ENCODE results near the gene STK11.

Gene STK11

DNA sequence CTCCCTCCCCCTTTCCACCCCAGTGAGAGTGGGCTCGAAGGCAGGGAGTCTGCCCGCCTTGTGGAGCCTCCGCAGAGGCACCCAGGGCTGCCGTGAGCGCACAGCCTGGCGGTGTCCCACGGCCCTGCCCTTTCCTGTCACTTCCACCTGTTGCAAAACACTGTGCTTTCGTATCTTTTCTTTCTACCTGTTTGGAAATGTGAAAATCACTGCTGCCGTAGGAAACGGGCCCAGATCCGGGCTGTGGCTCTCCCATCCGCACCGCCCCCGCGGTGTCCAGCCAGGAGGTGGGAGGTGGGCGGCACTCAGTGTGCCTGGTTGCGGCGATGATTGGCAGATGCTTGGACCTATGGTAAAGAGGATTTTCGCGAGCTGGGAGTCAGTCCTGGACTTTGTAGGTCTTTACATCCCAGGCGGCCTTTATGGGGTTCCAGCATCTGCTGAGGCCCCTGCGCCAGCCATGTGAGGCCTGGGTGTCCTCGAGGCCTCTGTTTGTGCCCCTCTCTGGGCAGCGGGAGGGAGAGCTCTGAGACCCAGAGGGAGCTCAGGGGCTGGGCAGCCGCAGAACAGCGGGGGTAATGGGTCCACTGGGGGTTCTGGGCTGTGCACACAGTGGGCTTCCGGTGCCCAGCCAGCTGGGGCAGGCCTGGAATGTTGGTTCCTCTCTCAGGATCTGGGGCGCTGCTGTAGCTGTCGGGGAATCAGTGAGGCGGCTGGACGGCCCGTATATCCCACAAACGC, 6.1 kb downstream of the STK11 start:
- DNase-seq, result no peak

DNA sequence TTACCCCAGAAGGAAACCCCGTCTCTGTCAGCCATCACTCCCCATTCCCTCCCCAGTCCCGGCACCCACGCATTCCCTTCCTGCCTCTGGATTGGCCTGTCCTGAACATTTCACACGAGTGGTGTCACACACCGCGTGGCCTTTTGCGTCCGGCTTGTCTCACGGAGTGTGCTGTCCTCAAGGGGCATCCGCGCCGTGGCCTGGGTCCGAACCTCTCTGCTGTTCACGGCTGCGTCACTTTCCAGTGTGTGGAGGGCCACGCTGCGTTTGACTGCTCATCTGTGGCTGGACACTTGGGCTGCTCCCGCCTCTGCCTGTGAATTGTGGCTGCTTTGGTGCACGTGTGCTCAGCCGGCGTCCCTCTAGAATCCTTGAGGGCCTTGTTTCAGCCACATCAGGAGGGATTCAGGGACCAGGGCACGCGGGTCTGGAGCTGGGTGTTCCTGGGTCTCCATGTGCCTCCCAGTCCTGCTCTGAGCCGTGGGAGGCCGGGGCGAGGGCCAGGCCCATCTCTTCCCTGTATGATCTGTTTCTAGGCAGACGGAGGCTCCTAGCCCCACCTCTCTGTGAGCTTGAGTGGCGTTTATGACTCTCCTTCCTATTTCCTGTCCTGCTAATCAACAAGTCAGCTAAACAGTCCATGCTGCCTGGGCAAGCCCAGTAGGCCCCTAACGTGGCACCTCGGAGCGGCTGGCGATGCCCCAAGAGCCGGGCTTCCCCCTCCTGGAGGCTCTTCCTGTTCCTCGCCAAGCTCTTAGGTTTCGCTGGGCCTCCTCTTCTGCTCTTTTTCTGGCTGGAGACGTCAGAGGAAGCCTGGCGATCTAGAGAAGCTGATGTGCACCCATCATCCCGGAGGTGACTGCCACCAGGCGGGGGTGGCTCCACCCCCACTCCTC, 8.1 kb downstream of the STK11 start:
- peak; percentile 81 for DNase-seq

DNA sequence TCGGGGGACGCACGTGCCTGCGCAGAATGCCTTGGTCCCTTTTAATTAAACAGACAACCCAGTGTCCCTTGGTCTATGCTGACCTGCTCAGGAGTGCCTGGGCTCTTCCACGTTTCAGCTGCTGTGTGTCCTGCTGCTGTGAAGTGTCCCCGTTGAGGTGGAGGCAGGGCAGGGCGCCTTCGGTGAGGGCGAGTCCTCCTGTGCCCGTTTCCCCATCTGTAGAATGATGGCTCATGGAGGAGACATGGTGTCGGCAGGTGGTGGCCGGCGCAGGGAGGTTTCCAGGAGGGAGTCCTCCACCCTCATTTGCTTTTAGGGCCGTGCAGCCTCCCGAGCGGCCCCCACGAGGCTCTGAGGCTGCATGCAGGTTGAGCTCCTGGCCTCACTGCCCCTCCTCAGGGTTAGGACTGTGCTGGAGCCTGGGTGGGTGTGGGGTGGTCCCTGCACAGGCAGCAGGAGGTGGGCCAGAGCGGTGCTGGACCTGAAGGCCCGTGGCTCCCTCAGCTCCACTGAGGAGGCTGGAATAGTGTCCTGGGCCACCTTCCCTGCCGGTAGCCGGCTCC, 8.8 kb downstream of the STK11 start:
- DNase-seq, result no peak

DNA sequence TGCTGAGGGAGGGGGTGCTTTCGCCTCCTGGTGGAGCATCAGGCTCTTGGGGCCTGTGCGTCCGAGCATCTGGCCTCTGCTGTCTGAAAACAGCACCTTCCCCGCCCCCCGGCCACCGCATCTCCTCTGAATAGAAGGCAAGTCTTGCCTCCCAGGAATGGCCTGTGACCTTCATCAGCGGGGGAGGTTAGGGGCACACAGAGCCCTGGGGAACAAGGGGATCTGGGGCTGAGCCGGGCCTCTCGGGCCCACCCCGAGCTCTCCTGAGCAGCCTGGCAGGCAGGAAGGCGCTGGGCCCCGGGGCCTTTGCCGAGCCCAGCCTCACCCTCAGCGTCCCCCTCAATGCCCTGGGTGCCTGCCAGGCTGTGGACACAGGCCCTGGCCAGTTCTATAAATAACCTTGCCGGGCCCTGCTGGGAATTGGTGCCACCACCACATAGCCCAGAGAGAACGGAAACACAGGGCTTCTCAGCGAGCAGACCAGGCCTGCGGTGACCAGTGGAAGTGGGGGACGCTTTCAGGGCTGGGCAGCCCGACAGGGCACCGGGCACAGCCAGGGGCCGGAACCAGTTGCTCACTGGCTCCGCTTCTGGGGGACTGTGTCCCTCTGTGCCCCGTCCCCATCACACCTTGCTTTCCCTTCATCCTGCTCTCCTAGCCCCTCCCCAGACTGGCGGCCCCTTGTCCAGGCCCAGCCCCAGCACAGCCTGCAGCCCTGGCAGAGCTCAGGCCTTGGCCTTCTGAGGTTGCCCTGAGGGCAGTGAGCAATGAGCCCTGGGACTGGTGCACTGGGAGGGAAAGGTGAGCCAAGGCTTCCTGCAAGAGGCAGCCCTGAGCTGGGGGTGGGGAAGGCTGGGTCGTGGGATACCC, 9.5 kb downstream of the STK11 start:
- no peak for DNase-seq

DNA sequence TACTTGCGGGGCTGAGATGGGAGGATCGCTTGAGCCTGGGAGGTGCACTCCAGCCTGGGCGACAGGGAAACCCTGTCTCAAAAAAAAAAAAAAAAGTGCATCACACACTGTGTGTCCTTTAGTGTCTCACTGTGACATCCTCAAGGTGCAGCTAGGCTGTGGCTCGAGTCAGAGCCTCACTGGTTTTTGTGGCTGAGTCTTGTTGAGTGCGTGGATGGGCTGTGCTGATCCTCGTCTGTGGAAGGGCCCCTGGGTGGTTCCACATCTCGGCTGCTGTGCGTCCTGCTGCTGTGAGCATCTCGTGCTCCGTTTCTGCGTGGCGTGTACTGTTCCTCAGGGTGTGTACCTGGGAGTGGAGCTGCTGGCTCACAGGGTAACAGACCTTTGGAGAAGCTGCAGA, 11.2 kb downstream of the STK11 start:
- DNase-seq, result no peak

DNA sequence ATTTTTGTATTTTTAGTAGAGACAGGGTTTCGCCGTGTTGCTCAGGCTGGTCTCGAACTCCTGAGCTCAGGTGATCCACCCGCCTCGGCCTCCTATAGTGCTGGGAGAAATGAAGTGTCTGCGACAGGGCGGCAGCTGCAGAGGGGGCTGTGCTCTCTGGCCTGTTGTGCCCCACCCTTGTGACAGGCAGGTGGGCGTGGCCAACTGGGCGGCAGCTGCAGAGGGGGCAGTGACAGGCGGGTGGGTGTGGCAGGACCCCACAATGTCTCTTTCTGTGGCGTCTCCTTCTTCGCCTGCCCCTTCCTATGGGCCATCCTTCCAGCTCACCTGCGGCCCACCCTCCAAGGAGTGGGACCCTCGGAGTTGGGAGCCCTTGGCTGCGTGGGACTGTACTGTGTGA, 11.8 kb downstream of the STK11 start:
- DNase-seq, result no peak

DNA sequence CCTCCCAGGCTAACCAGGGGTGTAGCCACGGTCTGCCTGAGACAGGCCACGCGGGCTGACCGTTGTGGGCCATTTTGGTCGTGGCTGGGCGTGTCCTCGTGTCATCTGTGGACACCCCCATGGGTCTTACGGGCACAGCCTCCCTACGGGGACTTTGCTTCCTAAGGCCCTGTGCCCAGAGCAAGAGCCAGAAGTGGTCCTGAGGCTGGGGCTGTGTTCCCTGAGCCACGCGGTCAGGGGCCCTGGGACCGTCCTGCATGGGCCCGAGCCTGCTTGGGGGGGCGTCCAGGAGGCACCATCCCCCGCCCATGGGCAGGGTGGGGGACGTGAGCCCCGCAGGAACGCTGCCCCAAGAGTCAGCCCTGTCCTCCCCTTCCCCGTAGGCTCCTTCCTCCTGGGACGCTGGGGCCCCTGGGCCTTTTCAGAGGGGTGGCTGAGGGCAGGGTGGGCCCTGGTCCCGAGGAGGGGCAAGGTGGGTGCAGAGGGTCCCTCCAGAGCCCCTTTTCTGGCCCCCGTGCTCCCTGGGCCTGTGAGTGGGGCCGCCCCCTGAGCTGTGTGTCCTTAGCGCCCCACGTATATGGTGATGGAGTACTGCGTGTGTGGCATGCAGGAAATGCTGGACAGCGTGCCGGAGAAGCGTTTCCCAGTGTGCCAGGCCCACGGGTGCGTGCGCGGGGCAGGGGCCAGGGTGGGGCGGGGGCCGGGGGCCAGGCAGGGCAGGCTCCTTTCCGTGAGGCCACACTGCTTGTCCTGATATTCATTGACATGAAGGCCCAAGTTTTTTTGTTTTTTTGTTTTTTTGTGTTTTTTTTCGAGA, 13.4 kb downstream of the STK11 start:
- no peak for DNase-seq

DNA sequence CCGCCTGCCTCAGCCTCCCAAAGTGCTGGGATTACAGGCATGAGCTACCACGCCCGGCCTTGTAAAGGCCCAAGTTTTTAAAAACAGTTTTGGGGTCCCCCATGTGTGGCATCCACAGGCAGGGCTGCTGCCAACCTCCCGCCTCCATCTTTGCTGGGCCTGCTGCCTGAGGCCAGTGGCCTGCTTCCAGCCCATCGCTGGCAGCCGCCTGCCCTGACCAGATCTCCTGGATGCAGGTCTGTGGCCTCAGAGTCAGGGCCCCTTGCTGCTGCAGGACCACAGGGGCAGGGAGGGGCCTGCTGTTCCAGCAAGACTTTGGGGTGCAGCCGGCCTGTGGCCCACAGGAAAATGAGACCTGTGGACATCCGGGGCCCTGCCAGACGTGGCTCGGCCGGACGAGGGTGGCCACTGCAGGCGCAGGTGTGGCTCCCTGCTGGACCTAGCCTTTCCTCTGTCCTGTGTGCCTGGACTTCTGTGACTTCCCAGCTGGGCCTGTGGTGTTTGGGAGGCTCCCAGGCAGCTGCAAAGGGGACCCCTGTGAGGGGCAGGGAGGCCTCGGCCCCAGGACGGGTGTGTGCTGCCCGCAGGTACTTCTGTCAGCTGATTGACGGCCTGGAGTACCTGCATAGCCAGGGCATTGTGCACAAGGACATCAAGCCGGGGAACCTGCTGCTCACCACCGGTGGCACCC, 14.4 kb downstream of the STK11 start:
- DNase-seq, result no peak

DNA sequence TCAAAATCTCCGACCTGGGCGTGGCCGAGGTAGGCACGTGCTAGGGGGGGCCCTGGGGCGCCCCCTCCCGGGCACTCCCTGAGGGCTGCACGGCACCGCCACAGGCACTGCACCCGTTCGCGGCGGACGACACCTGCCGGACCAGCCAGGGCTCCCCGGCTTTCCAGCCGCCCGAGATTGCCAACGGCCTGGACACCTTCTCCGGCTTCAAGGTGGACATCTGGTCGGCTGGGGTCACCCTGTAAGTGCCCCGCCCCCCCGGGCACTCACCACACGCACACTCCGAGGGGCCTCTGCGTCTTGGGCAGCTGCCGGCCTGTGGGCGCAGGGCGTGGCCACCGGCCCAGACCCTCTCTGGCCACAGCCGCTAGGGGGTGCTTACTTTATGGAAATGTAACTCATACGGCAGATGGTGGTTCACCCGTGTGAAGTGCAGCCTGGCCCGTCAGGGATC, 14.9 kb downstream of the STK11 start:
- DNase-seq, result no peak

DNA sequence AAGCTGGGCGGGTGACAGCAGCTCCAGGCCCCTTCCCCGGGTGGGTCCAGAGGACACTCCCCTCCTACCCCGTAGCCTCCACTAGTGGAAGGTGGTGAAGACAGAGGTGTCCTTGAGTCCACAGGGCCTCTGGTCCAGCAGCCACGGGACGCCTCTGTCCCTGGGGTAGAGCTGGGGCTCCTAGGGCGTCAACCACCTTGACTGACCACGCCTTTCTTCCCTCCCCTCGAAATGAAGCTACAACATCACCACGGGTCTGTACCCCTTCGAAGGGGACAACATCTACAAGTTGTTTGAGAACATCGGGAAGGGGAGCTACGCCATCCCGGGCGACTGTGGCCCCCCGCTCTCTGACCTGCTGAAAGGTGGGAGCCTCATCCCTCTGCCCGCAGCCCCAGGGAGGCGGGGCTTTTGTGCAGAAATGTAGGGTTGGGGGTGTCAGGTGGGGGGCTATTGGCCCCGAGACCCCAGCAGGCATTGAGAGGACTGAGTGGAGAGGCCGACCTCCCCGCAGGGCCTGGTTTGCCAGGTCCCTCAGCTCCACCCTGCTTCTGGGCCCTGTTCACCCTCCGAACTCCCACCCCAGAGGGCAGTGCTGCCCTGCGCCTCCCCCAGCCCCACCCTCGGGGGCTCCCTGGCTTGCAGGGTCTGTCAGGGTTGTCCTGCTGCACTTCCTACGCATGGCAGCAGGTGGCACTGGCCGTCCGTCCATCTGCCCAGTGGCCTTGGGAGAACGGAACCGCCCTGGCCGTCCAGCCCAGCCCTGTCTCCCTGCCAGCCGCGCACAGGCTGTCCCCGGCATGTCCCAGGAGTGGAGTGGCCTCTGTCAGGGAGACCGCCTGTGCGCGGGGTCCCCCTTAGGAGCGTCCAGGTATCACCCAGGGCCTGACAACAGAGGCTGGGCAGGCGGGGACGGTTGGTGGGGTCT, 15.7 kb downstream of the STK11 start:
- DNase-seq, result no peak

DNA sequence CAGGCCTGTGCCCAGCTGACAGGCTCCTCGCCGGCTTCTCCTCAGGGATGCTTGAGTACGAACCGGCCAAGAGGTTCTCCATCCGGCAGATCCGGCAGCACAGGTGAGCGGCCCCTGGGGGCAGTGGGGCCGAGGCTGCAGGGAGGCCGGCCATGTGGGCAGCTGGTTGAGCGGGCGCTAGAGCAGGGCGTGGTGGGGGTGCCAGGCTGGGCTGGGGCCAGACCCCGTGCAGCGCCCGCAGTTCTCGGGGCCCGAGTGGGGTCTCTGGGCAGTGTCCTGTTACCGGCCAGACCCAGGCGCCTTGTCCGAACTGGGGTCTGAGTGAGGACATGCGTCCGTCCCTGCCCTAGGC, 16.3 kb downstream of the STK11 start:
- DNase-seq, result no peak

DNA sequence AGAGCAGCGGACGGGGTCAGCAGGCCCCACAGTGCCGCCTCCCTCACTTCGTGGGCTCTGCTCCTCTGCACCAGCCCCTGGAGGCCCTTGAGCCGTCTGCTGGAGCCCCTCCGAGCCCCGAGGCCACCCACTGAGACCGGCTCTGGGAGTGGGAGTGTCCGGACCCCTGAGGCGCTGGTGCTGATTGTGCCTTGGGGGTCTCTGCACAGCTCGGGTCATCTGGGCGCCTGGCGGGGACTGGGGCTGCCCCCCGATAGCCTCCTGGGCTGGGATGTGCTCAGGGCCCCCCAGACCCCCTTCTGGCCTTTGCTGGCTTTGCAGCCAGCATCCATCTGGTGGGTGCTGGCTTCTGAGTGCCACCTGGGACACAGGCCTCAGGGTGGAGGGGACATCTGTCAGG, 16.8 kb downstream of the STK11 start:
- DNase-seq, result no peak

DNA sequence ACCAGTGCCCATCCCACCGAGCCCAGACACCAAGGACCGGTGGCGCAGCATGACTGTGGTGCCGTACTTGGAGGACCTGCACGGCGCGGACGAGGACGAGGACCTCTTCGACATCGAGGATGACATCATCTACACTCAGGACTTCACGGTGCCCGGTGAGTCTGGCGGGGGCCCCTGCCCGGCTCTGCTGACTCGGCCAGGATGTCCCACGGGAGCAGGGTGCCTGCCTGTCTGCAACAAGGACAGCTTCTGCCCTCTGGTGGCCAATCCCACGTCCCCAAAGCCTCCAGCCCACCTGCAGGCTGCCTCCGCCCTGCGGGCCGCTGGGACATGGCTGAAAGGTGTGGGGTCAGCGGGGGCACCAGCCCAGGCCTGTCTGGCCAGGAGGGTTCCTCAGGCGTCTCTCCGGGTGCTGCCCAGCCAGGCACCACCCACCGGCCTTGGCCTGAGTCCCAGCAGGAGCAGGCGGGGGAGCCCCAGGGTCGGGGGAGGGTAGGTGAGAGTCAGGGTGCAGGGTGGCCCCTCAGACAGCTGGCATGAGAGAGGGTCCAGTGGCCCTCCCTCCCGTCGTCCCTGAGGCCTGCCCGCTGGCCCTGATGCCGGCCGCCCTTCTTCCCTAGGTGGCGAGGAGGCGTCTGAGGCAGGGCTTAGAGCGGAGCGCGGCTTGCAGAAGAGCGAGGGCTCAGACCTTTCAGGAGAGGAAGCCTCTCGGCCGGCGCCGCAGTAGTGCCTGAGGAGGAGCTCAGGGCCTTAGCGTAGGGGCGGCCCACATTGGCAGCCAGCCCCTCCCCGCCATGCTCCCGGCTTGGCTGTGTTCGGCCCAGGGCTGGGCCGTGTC, 17.7 kb downstream of the STK11 start:
- peak; percentile 26 for DNase-seq

DNA sequence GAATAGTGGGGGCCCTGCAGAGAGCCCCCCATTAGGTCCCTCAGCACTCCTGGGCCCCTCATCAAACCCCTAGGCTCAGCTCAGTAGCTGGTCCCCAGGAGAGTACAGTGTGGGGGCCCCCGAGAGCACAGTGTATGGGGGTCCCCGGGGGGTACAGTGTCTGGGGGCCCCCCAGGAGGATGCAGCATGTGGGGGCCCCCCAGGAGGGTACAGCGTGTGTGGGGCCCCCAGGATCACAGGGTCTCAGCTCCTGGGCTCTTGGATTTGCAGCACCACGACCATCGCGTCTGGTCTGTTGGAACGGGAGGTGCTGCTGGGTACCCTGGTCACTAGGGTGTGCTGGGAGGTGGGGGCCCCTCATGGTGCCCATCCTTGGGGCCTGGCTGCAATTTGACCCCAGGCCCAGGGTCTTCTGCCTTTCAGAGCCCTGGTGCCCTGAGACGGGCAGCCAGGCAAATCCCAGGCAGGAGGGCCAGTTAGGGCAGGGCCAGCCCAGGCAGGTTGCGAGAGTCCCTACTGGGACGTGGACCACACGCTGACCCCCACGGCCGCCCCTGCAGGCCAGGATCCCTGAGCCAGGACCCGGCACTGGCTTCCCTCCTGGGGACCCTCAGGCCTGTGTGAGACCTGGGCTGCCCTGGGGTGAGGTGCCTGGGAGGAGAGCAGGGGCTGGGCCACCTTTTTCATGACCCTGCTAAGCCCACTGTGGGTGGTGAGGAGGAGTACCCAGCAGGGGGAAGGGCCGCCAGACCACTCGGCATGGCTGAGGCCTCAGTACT, 18.7 kb downstream of the STK11 start:
- DNase-seq, result no peak

DNA sequence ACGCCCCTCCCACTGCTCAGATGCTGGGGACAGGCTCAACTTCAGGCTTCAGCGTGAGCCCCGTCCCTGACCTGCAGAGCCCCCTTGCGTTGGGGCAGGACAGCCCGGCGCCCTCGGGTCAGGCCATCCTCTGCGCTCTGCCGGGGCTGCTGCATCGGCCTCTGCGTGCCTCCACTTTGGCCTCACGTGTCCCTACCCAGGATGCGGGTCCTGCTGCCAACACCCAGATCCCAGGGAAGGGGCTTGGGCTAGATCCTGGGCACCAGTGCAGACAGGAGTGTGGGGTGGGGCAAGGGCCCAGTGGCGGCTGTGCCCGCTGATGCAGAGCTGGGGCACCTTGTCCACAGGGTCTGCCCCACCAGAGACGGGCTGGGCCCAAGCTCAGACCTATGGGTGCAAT, 19.3 kb downstream of the STK11 start:
- DNase-seq, result no peak

DNA sequence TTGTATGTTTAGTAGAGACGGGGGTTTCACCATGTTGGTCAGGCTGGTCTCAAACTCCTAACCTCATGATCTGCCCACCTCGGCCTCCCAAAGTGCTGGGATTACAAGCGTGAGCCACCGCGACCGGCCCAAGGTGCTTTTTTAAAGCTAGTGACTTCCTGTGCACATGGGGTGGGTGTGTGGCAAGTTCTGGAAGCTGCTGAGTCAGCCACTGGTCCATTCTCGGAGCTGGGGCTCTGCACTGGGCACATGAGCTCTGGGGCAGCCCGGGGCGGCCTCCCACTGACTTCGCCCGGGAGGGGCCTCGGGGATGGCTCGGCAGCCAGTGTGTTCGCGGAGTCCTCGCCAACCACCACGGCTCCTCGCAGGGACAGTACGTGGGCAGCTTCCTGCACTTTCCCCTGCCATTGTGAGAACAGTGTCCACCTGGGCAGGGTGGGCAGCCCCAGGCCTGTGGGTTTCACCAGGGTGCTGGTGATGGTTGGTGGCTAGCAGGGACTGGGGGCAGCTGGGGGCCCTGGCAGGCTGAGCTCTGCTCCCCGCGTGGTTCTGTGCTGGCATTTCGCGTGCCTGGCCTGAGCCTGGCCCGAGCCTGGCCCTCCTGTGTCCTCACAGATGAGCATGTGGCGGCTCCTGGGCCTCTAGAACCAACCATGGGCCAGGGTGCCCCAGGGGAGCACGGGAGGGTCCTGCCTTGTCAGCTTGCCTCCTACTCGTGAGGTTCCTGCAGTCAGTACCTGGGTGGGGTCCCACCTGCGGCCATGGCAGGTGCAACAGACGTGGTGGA, 20.1 kb downstream of the STK11 start:
- no peak for DNase-seq

DNA sequence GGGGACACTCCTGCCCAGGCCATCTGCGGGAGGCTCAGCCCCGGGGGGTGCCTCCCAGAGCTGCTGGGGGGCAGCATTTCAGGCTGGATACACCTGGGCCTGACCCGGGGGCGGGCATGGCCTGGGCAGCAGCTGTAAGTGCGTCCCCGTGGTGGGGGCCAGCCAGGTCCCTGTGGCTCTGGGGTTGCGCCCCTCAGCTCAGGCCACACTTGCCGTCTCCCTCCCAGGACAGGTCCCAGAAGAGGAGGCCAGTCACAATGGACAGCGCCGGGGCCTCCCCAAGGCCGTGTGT, 20.6 kb downstream of the STK11 start:
- no peak for DNase-seq
